Left hindlimb (tissue), 1 donor: ENCODE data around the gene PHF21A.

Experiments used
- DNase-seq: peaks from one replicate; pipeline ENCODE4 v3.0.0-alpha.2; 2018

PHF21A gene

DNA sequence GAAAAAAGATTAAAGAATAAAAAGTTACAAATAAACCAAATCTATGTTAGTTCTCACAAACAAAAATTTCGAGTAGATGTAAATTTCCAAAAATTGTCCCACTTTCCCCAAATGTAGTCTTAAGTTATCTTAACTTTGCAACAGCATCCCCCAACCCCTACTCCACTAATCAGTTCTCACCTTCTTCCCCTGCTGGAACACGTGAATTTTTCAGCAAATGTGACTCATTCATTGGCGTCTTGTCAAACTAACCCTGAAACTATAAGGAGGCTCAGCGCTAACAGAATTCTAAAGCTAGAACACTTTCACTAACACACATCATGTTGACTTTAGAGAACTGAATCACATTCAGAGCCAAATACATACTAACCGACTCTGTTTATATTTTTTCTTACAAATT, 46.1 kb downstream of the PHF21A start:
- no peak for DNase-seq

- DNase-seq, result no peak
Observed at GRCh38 chr11:46073632-46074031, 47.6 kb downstream of the PHF21A start.

DNA sequence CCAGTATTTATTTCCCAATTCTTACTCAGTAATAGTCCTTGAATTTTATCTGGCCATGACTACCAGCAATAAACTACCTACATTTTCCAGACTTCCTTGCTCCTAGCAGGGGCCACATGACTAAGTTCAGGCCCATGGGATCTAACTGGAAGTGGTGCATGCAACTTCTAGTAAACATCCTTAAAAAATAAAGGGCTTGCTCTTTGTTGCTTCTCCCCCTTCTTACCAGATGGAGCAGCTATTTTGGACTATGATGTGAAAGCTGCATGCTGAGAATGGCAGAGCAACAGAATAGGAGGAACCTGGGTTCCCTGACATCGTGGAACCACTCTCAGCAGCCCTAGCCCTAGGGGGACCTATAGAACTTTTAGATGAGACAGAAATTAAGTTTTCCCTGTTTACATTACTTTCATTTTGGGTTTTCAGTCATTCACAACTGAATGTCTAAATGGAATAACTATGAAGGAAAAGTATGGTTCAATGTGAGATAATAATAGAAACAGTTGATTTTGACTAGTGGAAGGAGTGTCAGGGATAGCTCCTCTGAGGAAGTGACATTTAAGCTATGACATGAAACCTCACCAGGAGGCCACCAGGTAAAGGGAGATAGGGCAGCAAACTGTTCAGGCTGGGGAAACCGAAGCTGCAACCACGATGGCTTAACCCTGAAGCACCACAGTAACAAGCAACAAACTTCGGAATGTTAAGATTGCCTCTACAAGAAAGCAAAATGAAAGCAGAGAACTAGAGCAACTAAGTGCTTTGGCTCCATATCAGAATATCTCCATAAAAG, 48.9 kb downstream of the PHF21A start:
- DNase-seq, result no peak

GRCh38 chr11:46071091-46071490, 50.2 kb downstream of the PHF21A start:
- no peak for DNase-seq

GRCh38 chr11:46069595-46069994, 51.7 kb downstream of the PHF21A start:
- no peak for DNase-seq

- DNase-seq, result no peak
Observed at GRCh38 chr11:46066335-46066734, 54.9 kb downstream of the PHF21A start.

DNA sequence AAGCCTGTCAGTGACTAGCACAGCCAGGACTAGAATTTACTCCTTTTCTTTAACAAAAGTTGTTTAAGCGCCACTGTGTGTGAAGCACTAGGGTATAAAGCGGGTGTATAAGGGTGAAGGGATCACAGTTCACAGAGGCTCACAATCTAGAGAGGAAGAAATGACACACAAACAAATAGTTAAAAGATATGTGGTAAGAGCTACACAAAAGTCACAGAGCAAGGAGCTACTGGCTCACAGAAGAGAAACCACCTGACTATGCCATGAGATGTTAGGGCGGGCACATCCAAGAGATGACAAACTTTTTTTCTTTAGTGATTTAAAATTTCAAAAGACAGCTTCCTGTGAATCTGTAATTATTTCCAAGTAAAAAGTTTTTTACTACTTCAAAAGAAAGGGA, 55.6 kb downstream of the PHF21A start:
- DNase-seq, result no peak

DNA sequence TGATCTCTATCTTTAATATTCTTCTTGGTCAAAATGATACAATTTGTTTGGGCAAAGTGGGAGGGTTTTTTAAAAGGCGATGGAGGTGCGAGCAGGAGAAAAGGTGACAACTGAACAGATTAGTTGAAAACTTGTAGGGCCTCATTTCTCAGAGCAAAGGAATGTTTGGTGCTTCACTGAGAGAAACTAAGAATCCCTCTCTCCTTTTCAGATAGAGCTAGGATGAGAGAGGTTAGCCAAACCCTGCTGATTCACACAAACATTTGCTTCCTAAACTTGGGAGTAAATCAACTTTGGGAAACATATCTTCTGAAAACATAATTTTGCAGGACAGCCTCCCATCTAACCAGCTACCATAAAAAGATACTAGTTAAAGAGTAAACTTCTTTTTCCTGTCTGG, 57.0 kb downstream of the PHF21A start:
- DNase-seq, result no peak

DNA sequence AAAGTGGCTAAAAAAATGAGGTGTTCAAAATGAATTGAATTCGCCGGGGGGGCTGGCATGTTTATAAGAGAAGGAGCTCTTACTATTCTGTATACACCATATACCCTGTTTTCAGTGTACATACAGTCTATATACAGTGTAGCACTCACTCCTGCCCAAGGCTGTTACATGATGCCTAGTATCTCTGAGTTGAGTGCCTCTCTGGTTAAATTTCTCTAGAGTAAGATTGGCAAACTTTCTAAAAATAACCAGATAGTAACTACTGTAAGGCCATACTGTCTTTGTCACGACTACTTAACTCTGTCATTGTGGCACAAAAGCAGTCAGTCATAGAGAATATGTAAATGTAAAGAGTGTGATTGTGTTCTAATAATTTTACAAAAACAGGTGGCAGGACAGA, 58.1 kb downstream of the PHF21A start:
- DNase-seq, result no peak

- DNase-seq, result no peak
Observed at GRCh38 chr11:46060013-46060412, 61.2 kb downstream of the PHF21A start.

DNA sequence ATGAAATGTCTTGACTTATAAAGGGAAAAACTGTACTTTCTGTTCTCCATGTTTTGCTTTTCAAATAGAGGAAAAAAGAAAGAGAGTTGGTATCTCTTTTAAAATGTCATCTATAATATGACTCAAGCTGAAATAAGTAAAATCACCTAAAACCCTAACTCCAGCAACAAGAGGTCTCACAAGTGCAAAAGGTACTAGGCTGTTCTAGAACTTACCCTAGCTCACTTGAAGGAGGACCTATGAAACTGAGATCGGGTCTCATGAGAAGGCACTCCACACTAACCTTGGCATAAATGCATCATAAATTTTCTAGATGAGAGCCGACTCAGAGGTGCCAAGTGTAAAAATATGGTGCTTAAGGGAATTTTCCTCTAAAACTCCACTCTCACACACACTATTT, 63.8 kb downstream of the PHF21A start:
- no peak for DNase-seq

DNA sequence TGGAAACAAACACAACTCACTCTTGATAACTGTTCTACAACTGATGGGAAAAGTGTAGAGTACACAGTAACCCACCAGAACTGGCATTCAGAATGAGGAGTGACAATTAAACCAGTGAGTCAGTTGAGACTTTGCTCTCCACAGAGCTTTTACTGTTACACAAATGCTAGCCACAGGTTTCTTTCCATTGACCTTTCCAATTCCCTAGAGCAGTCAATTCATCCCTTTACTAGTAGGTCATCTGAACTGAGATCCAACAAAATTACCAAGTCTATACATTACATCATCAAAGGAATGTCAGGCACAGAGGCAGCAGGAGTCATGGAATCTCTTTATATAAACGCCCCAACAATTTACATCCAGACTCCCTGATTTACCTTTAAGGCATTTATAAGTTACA, 65.9 kb downstream of the PHF21A start:
- DNase-seq, result no peak

DNA sequence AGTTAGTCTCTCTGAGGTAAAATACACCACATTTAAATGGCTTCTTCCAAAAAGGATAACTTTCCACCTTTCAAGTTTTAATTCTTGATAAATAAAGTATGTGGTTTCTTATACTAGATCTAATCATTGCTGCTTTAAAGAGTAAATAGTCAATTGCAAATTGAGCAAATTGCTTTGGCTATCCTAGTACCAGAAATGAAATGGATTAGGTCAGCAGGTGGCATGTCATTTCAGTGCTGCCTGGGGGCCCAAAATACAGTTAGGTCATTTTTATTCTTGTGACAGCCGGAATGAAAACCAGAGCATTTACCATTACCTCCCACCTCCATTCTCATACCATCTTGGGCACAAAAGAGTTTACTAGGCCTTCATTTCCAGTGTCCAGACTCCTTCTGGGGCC, 70.2 kb downstream of the PHF21A start:
- DNase-seq, result no peak

DNA sequence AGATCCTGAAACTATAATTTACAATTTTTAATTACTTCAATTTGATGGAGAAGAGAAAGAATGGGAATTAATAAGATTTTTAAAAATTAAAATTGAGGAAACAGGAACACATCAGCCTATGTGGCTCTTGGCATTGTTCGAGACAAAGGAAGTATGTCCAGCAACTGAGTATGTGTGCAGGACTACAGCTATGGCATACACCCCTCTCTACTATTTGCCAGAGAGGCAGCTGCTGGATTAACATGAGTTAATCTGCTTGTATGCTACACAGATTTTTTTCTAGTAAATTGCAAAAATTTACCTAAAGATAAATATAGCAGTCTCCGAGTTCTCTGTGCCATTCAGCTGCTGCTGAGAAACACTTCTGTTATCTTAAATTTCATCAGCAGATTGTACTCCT, 70.6 kb downstream of the PHF21A start:
- no peak for DNase-seq

DNA sequence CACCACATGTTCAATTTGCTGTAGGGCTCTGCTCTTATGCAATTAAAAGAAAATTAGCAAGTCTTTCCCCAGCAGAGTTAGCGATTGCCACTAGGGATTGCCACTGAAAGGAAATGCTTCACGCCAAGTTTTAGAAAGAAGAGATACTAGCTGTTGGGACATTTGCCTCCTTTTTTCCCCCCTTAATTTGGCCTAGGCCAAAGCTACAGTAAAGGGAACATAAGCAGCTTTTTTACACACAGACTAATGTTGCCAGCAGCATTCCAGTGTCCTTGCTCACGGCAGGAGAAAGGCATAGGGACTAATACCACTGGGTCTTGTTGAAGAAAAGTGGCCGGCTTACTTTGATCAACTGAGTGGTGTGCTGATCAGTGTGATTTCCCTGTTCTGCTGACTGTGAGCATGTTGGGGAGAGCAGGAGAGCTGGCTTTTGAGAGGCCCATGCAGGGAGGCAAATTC, 71.2 kb downstream of the PHF21A start:
- DNase-seq, result peak; percentile 43

DNA sequence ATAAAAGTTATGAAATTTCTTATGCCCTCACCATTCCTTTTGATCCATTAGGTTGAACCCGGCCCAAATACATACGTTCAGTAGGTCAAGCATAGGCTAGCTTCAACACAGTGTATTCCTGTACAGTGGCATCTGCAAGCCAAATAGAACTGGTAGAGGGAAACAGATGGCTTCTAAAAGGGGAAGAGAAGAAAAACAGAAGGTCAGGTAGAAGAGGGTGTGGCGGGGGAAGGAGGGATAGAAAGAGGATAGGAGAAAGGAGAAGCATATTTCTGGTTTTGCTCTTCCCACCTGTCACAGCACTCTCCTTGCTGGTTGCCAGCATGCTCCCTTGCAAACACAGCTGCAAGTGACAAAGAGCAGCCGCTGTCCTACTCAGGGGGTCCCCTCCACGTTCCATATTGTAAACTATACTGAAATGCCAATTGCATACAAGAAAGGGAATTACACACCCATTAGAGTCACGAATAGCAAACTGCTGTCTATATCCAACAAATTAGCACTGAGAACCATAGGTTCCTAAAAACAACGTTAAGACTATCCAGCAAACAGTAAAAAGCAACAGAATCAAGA, 71.8 kb downstream of the PHF21A start:
- no peak for DNase-seq

DNA sequence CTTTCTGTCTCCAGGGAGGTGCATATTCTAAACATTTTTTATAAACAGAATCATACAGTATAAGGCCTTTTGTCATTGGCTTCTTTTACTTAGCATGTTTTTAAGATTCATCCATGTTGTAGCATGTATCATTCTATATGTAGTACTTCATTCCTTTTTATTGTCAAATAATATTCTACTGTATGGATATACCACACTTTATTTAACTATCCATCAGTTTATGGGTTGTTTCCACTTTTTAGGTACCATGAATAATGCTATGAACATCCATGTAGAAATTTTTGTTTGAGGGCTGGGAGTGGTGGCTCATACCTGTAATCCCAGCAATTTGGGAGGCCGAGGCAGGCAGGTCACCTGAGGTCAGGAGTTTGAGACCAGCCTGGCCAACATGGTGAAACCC, 73.1 kb downstream of the PHF21A start:
- DNase-seq, result no peak

GRCh38 chr11:46047520-46047919, 73.7 kb downstream of the PHF21A start:
- DNase-seq, result no peak

DNA sequence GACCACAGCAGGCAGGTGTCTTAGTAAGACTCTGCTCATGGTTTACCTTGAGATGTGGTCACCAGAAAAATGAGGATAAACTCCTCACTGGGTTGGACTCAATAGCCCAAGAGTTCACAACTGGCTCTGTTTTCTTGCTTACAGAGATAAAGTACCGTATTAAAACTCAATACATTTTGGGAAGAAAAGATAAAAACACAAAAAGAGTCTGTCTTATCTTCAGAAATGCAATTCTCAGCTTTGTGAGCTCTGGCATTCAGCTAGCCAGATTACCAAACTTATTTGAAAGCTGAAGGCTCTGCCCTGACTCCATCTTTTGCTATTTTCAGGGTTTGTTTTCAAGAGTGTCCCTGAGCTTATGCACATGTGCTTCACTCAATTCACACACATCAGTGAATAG, 75.4 kb downstream of the PHF21A start:
- DNase-seq, result no peak

DNA sequence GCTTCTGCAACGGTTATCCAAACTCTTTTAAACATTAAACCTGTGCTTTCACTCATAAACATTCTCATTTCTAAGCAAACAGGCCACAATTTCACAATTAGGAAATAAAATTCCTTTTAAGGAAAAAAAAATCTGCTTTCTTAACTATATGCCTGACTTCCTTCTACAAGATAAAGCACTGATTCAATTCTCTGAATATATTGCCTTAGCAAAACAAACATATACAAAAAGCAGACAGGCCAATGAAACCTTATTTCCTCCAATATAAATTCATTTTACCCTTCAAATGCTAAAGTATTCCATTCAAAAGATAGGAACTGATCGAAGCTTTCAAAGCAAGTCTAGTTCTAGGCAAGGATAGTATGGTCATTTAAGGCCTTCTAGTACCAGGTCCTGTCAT, 76.7 kb downstream of the PHF21A start:
- DNase-seq, result no peak

DNA sequence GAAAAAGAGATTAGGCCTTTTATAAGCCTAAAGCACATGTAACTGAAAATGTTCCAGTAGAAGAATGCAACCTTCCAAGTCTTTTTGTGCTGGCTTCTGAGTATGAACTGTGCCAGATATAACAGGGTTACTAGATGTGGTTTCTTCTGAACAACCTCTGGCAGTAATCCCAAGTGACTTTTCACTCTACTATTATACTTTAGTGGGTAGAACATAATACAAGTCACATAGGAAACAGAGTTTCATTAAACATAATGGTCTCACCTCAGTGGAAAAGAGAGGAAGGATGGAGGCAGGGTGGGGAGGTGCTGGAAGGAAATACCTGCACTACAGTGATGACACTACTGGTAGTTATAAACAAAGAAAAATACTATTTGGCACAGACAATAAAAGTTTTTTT, 81.3 kb downstream of the PHF21A start:
- DNase-seq, result no peak

- no peak for DNase-seq
Observed at GRCh38 chr11:46038529-46038928, 82.7 kb downstream of the PHF21A start.

DNA sequence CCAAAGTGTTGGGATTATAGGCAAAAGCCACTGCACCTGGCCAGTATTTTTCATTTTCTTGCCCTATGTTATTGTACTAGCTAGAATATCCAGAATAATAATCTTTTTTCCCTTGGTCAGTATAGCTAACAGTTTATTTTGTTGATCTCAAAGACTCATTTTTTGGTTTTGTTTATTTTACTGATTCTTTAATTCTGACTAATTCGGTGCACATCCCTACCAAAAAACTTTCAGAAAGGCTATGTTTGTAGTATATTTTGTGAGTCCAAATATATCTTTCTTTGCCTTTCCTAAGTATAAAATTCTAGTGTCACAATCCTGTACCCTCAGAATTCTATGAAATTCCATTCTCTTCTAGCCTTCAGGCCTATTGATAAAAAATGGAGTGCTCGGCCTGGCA, 84.3 kb downstream of the PHF21A start:
- DNase-seq, result no peak

GRCh38 chr11:46036009-46036408, 85.2 kb downstream of the PHF21A start:
- DNase-seq, result no peak

DNA sequence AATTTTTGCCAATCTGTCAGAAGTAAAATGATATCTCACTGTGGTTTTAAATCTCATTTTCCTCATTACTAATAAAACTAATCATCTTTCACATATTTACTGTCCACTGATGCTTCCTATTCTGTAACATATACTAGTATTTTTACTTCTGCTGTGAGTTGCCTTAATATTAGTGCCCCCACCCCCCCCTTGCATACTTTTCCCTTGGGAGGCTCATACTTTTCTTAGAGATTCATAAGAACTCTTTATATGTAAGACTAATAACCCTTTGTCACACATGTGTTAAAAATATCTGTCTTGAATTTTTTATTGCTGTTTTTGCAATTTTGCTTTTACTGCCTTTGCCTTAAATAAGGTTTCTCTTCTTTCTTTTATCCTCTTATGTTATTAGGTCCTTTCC, 87.2 kb downstream of the PHF21A start:
- DNase-seq, result no peak
